CD14-positive monocyte (primary cell): ENCODE data around the gene CSF3. TPM values are rescaled to one million over a fixed set of nuclear protein-coding genes. Genes with fewer than 3 reads are reported as not detected.

Experiments
- DNase-seq, 3 donors: peaks; one replicate each; pipeline ENCODE4 v3.0.0-alpha.2; 2011 to 2022
- H2AFZ ChIP-seq: 2 replicates; pipeline ENCODE4 v1.6.0; 2012; ENCODE audit warnings: mild to moderate bottlenecking, low read depth, low read length, inconsistent platforms; ENCODE audit not compliant: insufficient read depth, poor library complexity, severe bottlenecking
- H3K27ac ChIP-seq, 2 donors: 1 replicate in 1 of 2; 2 replicates in 1 of 2; pipeline ENCODE4 v1.5.1; 2012 to 2013; ENCODE audit warnings: low read length in 2 of 2, control low read depth in 1 of 2, inconsistent platforms in 1 of 2, low read depth in 1 of 2, mild to moderate bottlenecking in 1 of 2
- H3K27me3 ChIP-seq, 2 donors: one replicate each; pipeline versions ENCODE4 v1.6.0 to v1.6.1; 2011 to 2013; ENCODE audit warnings: low read length in 2 of 2; ENCODE audit not compliant: control insufficient read depth in 2 of 2, insufficient read depth in 2 of 2
- H3K36me3 ChIP-seq, 2 donors: replicated peaks in 1 of 2; 1 replicate in 1 of 2; 2 replicates in 1 of 2; pipeline versions ENCODE4 v1.5.1 to v1.6.1; 2012 to 2013; ENCODE audit warnings: low read length in 2 of 2, control low read depth in 1 of 2, inconsistent platforms in 1 of 2, mild to moderate bottlenecking in 1 of 2; ENCODE audit not compliant: insufficient read depth in 2 of 2, control insufficient read depth in 1 of 2
- H3K4me1 ChIP-seq, 2 donors: 1 replicate in 1 of 2; 2 replicates in 1 of 2; pipeline versions ENCODE4 v1.5.1 to v1.6.1; 2012 to 2013; ENCODE audit warnings: low read length in 2 of 2, control low read depth in 1 of 2, inconsistent platforms in 1 of 2, mild to moderate bottlenecking in 1 of 2, moderate library complexity in 1 of 2; ENCODE audit not compliant: insufficient read depth in 2 of 2, control insufficient read depth in 1 of 2
- H3K4me2 ChIP-seq: replicated peaks from 2 replicates; pipeline ENCODE3; 2012; ENCODE audit warnings: low read length, moderate library complexity, mild to moderate bottlenecking; ENCODE audit not compliant: poor library complexity, severe bottlenecking; ENCODE audit errors: extremely low read depth
- H3K4me3 ChIP-seq, 3 experiments: fragments of 200-600 bp in 1 of 3; sonication (generic) in 1 of 3; replicated peaks in 1 of 3; 1 replicate in 2 of 3; 2 replicates in 1 of 3; pipeline ENCODE4 v1.5.1; 2011 to 2013; ENCODE audit warnings: low read length in 3 of 3, mild to moderate bottlenecking in 3 of 3, control low read depth in 2 of 3, low read depth in 2 of 3, inconsistent platforms in 1 of 3, moderate library complexity in 1 of 3
- H3K79me2 ChIP-seq: 2 replicates; pipeline ENCODE4 v1.6.0; 2012; ENCODE audit warnings: mild to moderate bottlenecking, control low read depth, inconsistent platforms, low read length, moderate library complexity; ENCODE audit not compliant: insufficient read depth
- H3K9ac ChIP-seq: 2 replicates; pipeline ENCODE4 v1.6.0; 2017; ENCODE audit warnings: low read length, mild to moderate bottlenecking; ENCODE audit not compliant: insufficient read depth, poor library complexity, severe bottlenecking
- H3K9me3 ChIP-seq, 2 donors: replicated peaks in 1 of 2; 1 replicate in 1 of 2; 2 replicates in 1 of 2; pipeline versions ENCODE4 v1.5.1 to v1.6.1; 2012 to 2013; ENCODE audit warnings: low read length in 2 of 2, control low read depth in 1 of 2; ENCODE audit not compliant: control insufficient read depth in 1 of 2, insufficient read depth in 1 of 2
- H4K20me1 ChIP-seq: 2 replicates; pipeline ENCODE4 v1.6.0; 2012; ENCODE audit warnings: mild to moderate bottlenecking, low read length, control low read depth, moderate library complexity; ENCODE audit not compliant: insufficient read depth
- H3K27ac Mint-ChIP-seq, 7 donors: one replicate each; pipeline ENCODE4 v1.8.0; 2020; ENCODE audit warnings: mild to moderate bottlenecking in 7 of 7, mixed read lengths in 7 of 7, moderate library complexity in 6 of 7, inconsistent platforms in 2 of 7
- H3K27me3 Mint-ChIP-seq, 3 donors: one replicate each; pipeline ENCODE4 v1.8.0; 2021 to 2022; ENCODE audit warnings: low read depth in 3 of 3, mild to moderate bottlenecking in 3 of 3, mixed read lengths in 3 of 3, moderate library complexity in 3 of 3, inconsistent platforms in 1 of 3
- H3K36me3 Mint-ChIP-seq, 2 donors: one replicate each; pipeline ENCODE4 v1.8.0; 2020; ENCODE audit warnings: mixed read lengths in 2 of 2, inconsistent platforms in 1 of 2, mild to moderate bottlenecking in 1 of 2
- H3K4me1 Mint-ChIP-seq: one replicate; pipeline ENCODE4 v1.8.0; 2020; ENCODE audit warnings: mild to moderate bottlenecking, mixed read lengths
- H3K4me3 Mint-ChIP-seq, 2 donors: one replicate each; pipeline ENCODE4 v1.8.0; 2020; ENCODE audit warnings: mild to moderate bottlenecking in 2 of 2, mixed read lengths in 2 of 2, moderate library complexity in 1 of 2
- H3K9me3 Mint-ChIP-seq, 7 donors: one replicate each; pipeline ENCODE4 v1.8.0; 2020 to 2022; ENCODE audit warnings: mixed read lengths in 7 of 7, mild to moderate bottlenecking in 6 of 7, moderate library complexity in 6 of 7, inconsistent platforms in 2 of 7
- WGBS: methylation state at CpG from one replicate; pipeline ENCODE4 v1.1.5; 2013; ENCODE audit warnings: missing lambda C conversion rate; ENCODE audit not compliant: insufficient coverage; 5-methylcytosine and 5-hydroxymethylcytosine counted together
- intact Hi-C, 2 donors: fragments of 100-400 bp; cut with micrococcal nuclease; formaldehyde crosslinking; loops; one replicate each; pipeline versions ENCODE4 v1.15.0 to v1.15.1; 2023
- polyA plus RNA-seq, 3 donors: library from polyadenylated mRNA; depleted of rRNA in 1 of 3; unstranded in 2 of 3; stranded (reverse) in 1 of 3; fragments of 300-500 nt in 2 of 3; fragments of >200 nt in 1 of 3; fragmentation: Illumina TruSeq in 2 of 3; gene quantifications; 1 replicate in 2 of 3; 2 replicates in 1 of 3; pipeline ENCODE4 v1.2.3, GENCODE V29; 2012 to 2021
- TF ChIP-seq, protein P1 (sequence below): fragments of 200-600 bp; IDR thresholded peaks from one replicate; pipeline ENCODE4 v1.8.0; 2022; ENCODE audit warnings: antibody characterized with exemption, mild to moderate bottlenecking

Gene CSF3
- polyA plus RNA-seq, 3 donors: not detected

DNA sequence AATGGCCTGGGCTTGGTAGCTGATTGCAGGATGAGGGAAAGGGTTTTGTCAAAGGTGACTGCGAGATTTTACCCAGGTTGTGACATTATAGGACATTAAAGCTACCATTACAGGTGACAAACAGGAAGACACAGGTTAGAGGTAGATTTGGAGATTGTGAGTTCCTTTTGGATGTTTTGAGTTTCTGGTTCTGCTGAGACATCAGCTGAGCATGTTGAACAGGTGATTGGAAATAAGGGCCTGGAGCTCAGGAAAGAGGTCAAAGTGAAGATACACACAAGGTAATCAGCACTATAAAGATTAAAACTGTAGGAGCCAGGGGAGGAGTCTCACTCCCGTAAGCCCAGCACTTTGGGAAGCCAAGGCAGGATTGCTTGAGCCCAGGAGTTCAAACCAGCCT lies 46.5 kb upstream of the CSF3 start:
- Histone ChIP-seq H3K27me3 (no peaks in the 10 kb centered on the region), H3K79me2 (no peaks in the 10 kb centered on the region), H3K9me3 (no peaks in the 10 kb centered on the region), H3K9ac (no peak overlapping the region), H3K36me3 (no peaks in the 10 kb centered on the region), H3K4me1 (peaks cover 67 to 72% of the 10 kb centered on the region in 2 donors), H4K20me1 (no peaks in the 10 kb centered on the region), H3K4me3 (no peak overlapping the region), H3K4me2 (no peak overlapping the region), H2AFZ (no peak overlapping the region), H3K27ac (no peak overlapping the region)
- Mint-ChIP-seq H3K4me3 (peak overlapping the region in 1 of 2 donors; percentile 7), H3K27me3 (peaks cover 0 to 10% (median 4%) of the 10 kb centered on the region in 3 donors), H3K4me1 (peaks cover 70% of the 10 kb centered on the region), H3K9me3 (peaks cover 0 to 3% (median 0%) of the 10 kb centered on the region in 7 donors), H3K27ac (no peak overlapping the region), H3K36me3 (no peaks in the 10 kb centered on the region)
- WGBS: 100% methylated on average over 1 of the region's 2 CpGs
- DNase-seq: no peak
- TF ChIP-seq, protein P1, sequence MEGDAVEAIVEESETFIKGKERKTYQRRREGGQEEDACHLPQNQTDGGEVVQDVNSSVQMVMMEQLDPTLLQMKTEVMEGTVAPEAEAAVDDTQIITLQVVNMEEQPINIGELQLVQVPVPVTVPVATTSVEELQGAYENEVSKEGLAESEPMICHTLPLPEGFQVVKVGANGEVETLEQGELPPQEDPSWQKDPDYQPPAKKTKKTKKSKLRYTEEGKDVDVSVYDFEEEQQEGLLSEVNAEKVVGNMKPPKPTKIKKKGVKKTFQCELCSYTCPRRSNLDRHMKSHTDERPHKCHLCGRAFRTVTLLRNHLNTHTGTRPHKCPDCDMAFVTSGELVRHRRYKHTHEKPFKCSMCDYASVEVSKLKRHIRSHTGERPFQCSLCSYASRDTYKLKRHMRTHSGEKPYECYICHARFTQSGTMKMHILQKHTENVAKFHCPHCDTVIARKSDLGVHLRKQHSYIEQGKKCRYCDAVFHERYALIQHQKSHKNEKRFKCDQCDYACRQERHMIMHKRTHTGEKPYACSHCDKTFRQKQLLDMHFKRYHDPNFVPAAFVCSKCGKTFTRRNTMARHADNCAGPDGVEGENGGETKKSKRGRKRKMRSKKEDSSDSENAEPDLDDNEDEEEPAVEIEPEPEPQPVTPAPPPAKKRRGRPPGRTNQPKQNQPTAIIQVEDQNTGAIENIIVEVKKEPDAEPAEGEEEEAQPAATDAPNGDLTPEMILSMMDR: no peak
- intact Hi-C loops: no loop called here

DNA sequence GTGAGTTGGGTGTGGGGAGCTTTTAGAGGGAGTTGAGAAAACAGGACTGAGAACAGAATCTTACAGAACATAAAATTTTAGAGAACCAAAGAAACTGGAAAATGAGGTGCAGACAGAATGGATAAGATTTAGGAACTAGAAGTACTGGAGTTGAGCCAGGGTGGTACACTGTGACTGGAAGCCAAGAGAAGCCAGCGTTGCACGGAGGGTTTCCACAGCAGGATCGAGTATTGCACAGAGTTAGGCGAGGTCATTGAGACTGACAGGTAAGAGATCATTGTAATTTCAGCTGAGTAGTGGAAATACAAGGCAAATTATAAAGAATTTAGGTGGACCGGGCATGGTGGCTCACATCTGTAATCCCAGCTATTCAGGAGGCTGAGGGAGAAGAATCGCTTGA lies 45.9 kb upstream of the CSF3 start:
- no peaks in the 10 kb centered on the region for H3K27me3 ChIP-seq
- Mint-ChIP-seq H3K4me1 (peaks cover 76% of the 10 kb centered on the region), H3K36me3 (no peaks in the 10 kb centered on the region), H3K9me3 (peaks cover 0 to 3% (median 0%) of the 10 kb centered on the region in 7 donors), H3K27ac (peak overlapping the region in 1 of 7 donors; percentile 12), H3K27me3 (peaks cover 0 to 13% (median 5%) of the 10 kb centered on the region in 3 donors), H3K4me3 (peak overlapping the region in 1 of 2 donors; percentile 23)
- intact Hi-C loops: no loop called here
- H3K36me3 ChIP-seq: no peaks in the 10 kb centered on the region
- peaks cover 71 to 77% of the 10 kb centered on the region in 2 donors for H3K4me1 ChIP-seq
- no peaks in the 10 kb centered on the region for H4K20me1 ChIP-seq
- no peak overlapping the region for H3K9ac ChIP-seq
- DNase-seq: peak in 1 of 3 donors; percentile 44
- TF ChIP-seq, protein P1: no peak
- no peak overlapping the region for H2AFZ ChIP-seq
- no peak overlapping the region for H3K4me3 ChIP-seq
- H3K9me3 ChIP-seq: no peaks in the 10 kb centered on the region
- no peak overlapping the region for H3K27ac ChIP-seq
- 49% methylated on average over 5 of the region's 6 CpGs for WGBS
- no peak overlapping the region for H3K4me2 ChIP-seq
- H3K79me2 ChIP-seq: no peaks in the 10 kb centered on the region
